Endothelial cell of umbilical vein (primary cell): ENCODE results near the gene ADD2.

Source experiments
- CTCF ChIP-seq, 2 donors: IDR thresholded peaks; 1 replicate in 1 of 2; 2 replicates in 1 of 2; pipeline ENCODE4 v1.5.1; 2011; ENCODE audit warnings: low read length in 2 of 2, mild to moderate bottlenecking in 2 of 2, moderate library complexity in 2 of 2, control low read depth in 1 of 2, inconsistent platforms in 1 of 2, low read depth in 1 of 2; ENCODE audit not compliant: insufficient read depth in 1 of 2; ENCODE audit errors: extremely low read depth in 1 of 2
- EZH2 ChIP-seq: IDR thresholded peaks from 2 replicates; pipeline ENCODE4 v1.6.1; 2012; ENCODE audit warnings: borderline replicate concordance, low read depth, mild to moderate bottlenecking, moderate library complexity, low read length, inconsistent platforms; ENCODE audit not compliant: severe bottlenecking
- MAX ChIP-seq: IDR thresholded peaks from 2 replicates; pipeline ENCODE4 v1.6.1; 2011; ENCODE audit not compliant: insufficient read depth, insufficient read length
- POLR2A ChIP-seq: IDR thresholded peaks from 2 replicates; pipeline ENCODE4 v1.6.1; 2012; ENCODE audit warnings: low read depth, mild to moderate bottlenecking, control low read depth, low read length
- POLR2AphosphoS5 ChIP-seq: IDR thresholded peaks from 2 replicates; pipeline ENCODE4 v1.6.1; 2012; ENCODE audit warnings: low read depth, mild to moderate bottlenecking, control low read depth, low read length, moderate library complexity; ENCODE audit not compliant: insufficient read depth

DNA sequence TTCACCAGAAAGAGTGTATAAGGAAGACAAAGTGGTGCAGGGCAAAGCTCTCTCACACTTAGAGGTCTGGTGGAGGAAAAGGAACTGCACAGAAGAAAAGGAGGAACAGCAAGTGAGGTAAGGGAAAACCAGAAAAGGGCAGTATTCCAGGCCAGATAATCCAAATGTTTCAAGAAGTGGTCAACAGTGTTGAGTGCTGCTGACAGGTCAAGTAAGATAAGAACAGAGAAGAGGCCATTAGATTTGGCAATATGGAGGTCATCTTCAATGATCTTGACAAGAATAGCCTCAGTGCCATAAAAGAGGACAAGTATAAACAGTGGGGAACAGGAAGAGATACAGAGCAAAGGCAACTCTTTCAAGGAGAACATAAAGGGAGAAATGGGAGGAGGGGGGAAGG, 15.0 kb downstream of the ADD2 start:
- TF ChIP-seq EZH2, result no peak
- TF ChIP-seq CTCF (IDR thresholded peaks at IDR 0.05; ENCODE audit: extremely low read depth in 1 of 2, insufficient read depth in 1 of 2, low read depth in 1 of 2, low read length in 2 of 2), result no peak
- no peak for TF ChIP-seq POLR2AphosphoS5
- no peak for TF ChIP-seq POLR2A
- no peak for TF ChIP-seq MAX
